PFSK-1 (cell line): ENCODE data around the gene PARP3.

Source experiments
- FOXP2 ChIP-seq: optimal IDR thresholded peaks from 2 replicates; pipeline ENCODE3; 2011; ENCODE audit warnings: borderline replicate concordance, control low read depth, inconsistent platforms; ENCODE audit not compliant: insufficient read depth; ENCODE audit errors: extremely low read length, extremely low read depth
- POLR2AphosphoS5 ChIP-seq: IDR thresholded peaks from 2 replicates; pipeline ENCODE4 v1.6.1; 2012; ENCODE audit warnings: low read depth, mild to moderate bottlenecking, control low read depth, low read length, moderate library complexity
- SIN3A ChIP-seq: IDR thresholded peaks from 2 replicates; pipeline ENCODE4 v1.6.1; 2012; ENCODE audit warnings: mild to moderate bottlenecking, low read length, moderate library complexity, borderline replicate concordance; ENCODE audit not compliant: insufficient read depth
- TAF1 ChIP-seq: IDR thresholded peaks from 2 replicates; pipeline ENCODE4 v1.6.1; 2012; ENCODE audit warnings: low read length, control low read depth, borderline replicate concordance; ENCODE audit not compliant: insufficient read depth
- TF ChIP-seq, protein P1 (sequence below), 2 experiments: IDR thresholded peaks; 2 replicates each; pipeline versions ENCODE4 v1.6.1 to v1.8.0; 2011 to 2012; ENCODE audit warnings: low read depth in 2 of 2, low read length in 2 of 2, control low read depth in 1 of 2, inconsistent platforms in 1 of 2, mild to moderate bottlenecking in 1 of 2, moderate library complexity in 1 of 2; ENCODE audit not compliant: insufficient read depth in 1 of 2

The PARP3 gene

DNA sequence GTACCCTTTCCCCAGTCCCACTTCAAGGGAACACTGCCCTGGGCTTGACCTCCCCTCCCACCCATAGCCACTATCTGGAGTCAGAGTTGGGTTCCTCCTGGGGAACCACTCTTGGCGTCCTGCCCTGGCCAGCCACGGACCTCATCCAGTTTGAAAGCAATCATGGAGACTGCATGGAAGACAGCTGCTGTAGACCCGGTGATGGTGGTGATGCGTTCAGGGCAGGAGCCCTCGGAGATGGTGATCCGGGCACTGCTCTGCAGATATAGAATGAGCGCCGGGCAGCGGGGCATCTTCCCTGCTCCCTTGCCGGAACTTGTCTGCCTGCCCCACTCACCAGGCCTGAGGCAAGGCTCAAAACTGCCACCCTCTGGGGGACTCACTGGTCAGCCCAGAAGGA, 18.2 kb downstream of the PARP3 start:
- no peak for TF ChIP-seq SIN3A
- no peak for TF ChIP-seq POLR2AphosphoS5
- no peak for TF ChIP-seq FOXP2
- TF ChIP-seq, protein P1, sequence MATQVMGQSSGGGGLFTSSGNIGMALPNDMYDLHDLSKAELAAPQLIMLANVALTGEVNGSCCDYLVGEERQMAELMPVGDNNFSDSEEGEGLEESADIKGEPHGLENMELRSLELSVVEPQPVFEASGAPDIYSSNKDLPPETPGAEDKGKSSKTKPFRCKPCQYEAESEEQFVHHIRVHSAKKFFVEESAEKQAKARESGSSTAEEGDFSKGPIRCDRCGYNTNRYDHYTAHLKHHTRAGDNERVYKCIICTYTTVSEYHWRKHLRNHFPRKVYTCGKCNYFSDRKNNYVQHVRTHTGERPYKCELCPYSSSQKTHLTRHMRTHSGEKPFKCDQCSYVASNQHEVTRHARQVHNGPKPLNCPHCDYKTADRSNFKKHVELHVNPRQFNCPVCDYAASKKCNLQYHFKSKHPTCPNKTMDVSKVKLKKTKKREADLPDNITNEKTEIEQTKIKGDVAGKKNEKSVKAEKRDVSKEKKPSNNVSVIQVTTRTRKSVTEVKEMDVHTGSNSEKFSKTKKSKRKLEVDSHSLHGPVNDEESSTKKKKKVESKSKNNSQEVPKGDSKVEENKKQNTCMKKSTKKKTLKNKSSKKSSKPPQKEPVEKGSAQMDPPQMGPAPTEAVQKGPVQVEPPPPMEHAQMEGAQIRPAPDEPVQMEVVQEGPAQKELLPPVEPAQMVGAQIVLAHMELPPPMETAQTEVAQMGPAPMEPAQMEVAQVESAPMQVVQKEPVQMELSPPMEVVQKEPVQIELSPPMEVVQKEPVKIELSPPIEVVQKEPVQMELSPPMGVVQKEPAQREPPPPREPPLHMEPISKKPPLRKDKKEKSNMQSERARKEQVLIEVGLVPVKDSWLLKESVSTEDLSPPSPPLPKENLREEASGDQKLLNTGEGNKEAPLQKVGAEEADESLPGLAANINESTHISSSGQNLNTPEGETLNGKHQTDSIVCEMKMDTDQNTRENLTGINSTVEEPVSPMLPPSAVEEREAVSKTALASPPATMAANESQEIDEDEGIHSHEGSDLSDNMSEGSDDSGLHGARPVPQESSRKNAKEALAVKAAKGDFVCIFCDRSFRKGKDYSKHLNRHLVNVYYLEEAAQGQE (IDR thresholded peaks at IDR 0.05; ENCODE audit: insufficient read depth in 1 of 2, low read depth in 2 of 2, low read length in 2 of 2), result no peak
- TF ChIP-seq TAF1, result no peak

DNA sequence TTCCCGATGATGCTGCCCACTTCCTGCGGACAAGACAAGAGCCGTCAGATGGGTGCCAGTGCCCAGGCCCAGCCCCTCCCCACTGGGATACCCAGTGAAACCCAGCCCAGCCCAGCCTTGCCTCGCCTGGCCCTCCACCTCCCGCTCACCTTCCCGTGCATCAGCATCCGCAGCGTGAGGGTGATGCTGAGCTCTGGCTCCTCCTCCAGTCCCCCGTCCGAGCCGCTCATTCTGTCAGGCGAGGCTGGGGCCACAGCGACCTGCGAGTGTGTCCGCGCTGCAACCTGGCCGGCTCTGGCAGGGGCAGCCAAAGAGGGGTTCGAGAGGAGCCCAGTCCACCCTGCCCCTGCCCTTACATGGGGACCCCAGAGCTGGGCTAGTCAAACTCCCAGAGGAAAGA, 18.8 kb downstream of the PARP3 start:
- TF ChIP-seq, protein P1 (IDR thresholded peaks at IDR 0.05; ENCODE audit: insufficient read depth in 1 of 2, low read depth in 2 of 2, low read length in 2 of 2), result no peak
- TF ChIP-seq SIN3A (no peak), POLR2AphosphoS5 (no peak), TAF1 (no peak), FOXP2 (no peak)

DNA sequence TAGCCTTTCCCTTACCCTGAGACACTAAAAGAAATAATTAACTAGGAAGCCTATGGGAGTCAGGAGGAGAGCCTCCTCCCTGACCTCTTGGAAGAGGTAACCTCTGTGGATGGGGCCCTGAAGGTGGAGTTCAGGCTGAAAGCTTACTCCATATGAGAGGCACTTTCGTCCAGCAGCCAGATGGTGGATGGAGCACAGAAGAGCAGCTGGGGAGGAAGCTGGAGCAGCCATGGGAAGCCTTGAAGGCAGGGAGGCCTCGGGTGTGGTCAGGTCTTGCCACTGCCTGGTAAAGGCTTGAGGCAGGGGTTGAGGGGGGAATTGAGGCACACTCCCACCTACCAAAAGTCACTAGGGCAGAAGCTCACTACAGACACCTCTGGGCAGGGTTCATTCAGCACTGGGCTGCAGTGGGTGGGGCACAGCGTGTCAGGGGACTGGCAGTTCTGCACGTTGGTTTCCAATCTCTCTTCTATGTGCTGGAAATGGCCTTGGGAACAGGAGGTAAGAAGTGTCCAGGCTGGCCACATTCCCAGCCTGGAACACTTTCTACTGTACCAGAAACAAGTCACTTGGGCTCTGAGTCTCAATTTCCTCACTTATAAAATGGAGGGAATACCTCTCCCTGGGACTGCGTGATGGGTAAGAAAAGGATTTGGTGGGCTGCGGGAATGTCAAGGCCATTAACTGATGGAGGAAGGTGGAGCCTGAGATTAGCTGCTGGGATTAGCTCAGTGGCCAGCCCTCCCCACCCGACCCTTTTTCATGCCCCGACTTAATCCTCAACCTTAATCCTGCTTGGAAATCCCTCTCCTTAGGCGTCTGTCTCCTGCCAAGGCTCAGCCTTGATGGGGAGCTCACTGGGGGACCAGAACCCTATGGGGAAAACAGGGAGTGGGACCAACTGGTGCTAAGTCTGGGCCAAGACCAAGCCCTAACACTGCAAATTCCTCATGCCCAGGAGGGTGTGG, 19.7 kb downstream of the PARP3 start:
- TF ChIP-seq POLR2AphosphoS5 (no peak), SIN3A (no peak), FOXP2 (no peak), TAF1 (no peak)
- TF ChIP-seq, protein P1 (IDR thresholded peaks at IDR 0.05; ENCODE audit: insufficient read depth in 1 of 2, low read depth in 2 of 2, low read length in 2 of 2), result no peak

DNA sequence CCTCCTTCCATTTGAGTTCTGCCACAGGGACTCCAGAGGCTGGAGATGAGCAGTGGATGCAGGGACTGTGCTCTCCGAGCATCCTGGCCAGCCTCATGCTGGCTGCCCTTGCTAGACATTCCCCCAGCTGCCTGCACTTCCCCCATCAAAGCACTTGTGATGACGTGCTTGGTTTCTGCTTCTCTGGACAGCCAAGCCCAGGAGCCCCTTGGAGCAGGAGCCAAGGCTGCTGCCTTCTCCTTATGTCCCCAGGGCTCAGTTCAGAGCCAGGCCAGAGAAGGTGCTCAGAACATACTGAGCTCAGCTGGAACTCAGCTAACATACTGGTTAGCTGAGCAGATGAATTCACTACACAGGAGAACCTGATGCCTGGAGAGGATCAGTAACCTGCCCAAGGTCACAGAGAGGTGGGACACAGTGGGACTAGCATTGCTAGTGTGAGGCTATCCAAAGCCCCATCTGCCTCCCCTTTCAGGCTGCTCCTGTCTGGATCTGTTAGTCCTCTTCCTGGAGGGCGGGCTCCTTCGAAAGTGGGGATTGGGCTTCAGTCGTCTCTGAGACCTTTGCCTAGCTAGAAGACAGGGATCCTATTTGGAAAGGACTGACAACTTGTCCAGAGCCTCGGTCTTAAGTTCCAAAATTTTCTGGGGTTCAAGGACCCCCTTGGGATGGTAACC, 20.8 kb downstream of the PARP3 start:
- no peak for TF ChIP-seq SIN3A
- no peak for TF ChIP-seq POLR2AphosphoS5
- no peak for TF ChIP-seq TAF1
- TF ChIP-seq, protein P1 (IDR thresholded peaks at IDR 0.05; ENCODE audit: insufficient read depth in 1 of 2, low read depth in 2 of 2, low read length in 2 of 2), result no peak
- no peak for TF ChIP-seq FOXP2
